Measurements from ENCODE around the gene CT55. TPM values are rescaled to one million over a fixed set of nuclear protein-coding genes. Genes with fewer than 3 reads are reported as not detected.
"Not testable (repeated sequence)": the region's sequence is repeated elsewhere in the genome, so short reads cannot be mapped to it uniquely, and the experiment has no call there.

Gene CT55
- not detected for total RNA-seq
- not detected for polyA plus RNA-seq (ENCODE audit: insufficient read depth, low read depth, low replicate concordance)
- long read RNA-seq, donor 1 = 0 reads
- long read RNA-seq, donor 2 = 0 reads
- long read RNA-seq, donor 3 = 0 reads
- long read RNA-seq, donor 4 = 0 reads
- long read RNA-seq, donor 5 = 0 reads
- long read RNA-seq, donor 6 = 0 reads
- long read RNA-seq, donor 7 = 0 reads
- long read RNA-seq, donor 8 = 0 reads
- long read RNA-seq, donor 9 = 0 reads
- long read RNA-seq, donor 10 = 0 reads

GRCh38 chrX:135170877-135171519, at the start of gene CT55:
TSS of gene CT55 (minus strand) at chrX:135171398. CDS start at chrX:135171171, 227 bp downstream.
- no peak within 1 kb of the TSS for H3K4me3 ChIP-seq (ENCODE audit: low read length in 3 of 3)
- FAIRE-seq (no peak), DNase-seq (no peak)
- intact Hi-C loops (cut with DNase I) = no loop called here
- no peak within 1 kb of the TSS for H3K9ac ChIP-seq (ENCODE audit: low read length in 3 of 3)
- no peaks in the 10 kb centered on the region for H3K36me3 ChIP-seq (ENCODE audit: control insufficient read depth in 2 of 3, insufficient read depth in 3 of 3, low read length in 3 of 3)
- no peak for TF ChIP-seq CTCF (IDR thresholded peaks at IDR 0.05; ENCODE audit: borderline replicate concordance, extremely low read depth, insufficient read depth)
- no peaks in the 10 kb centered on the region for H3K4me1 ChIP-seq (ENCODE audit: control insufficient read depth in 2 of 3, insufficient read depth in 2 of 3, low read depth in 1 of 3, low read length in 3 of 3)
- no peak within 1 kb of the TSS for H3K27ac ChIP-seq (ENCODE audit: low read depth in 2 of 2, low read length in 2 of 2)
- no peaks in the 10 kb centered on the region for H3K9me3 ChIP-seq (ENCODE audit: control insufficient read depth in 2 of 3, insufficient read depth in 1 of 3, low read length in 3 of 3)
- no peaks in the 10 kb centered on the region for H3K27me3 ChIP-seq (ENCODE audit: control insufficient read depth, insufficient read depth, low read length)

DNA sequence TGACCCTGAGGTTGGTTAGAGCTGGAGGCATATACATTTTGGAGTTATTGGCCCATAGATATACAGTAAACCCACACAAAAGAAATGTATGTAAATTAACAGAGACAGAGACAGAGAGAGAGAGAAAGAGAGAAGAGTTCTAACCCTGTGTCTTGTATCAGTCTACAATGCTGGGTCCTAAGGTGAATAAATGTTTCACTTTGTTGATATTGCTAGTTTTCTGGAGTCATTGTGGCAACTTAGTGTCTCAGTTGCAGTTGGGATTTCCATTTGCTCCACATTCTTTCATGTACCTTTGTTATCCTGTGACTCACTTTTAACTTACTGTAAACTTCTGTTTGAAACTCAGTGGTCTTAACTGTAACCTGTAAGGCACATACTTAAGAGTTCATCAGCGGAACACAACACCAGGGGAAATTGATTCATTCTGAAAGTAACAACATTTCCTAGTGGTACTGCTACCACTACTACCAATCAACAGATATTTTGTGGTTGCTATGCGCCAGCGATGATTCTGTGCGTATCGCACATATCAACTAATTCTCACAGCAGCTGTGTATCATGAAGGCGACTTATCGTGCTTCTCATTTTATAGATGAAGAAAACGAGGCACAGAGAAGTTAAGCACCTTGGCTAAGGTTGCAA, 42.1 kb upstream of the CT55 start:
- DNase-seq = no peak
- H3K9ac ChIP-seq (ENCODE audit: low read length in 3 of 3) = no peak overlapping the region
- intact Hi-C loops (cut with DNase I) = no loop called here
- H3K9me3 ChIP-seq (ENCODE audit: control insufficient read depth in 2 of 3, insufficient read depth in 1 of 3, low read length in 3 of 3) = no peaks in the 10 kb centered on the region
- no peak overlapping the region for H3K4me3 ChIP-seq (ENCODE audit: low read length in 3 of 3)
- TF ChIP-seq CTCF (IDR thresholded peaks at IDR 0.05; ENCODE audit: borderline replicate concordance, extremely low read depth, insufficient read depth) = no peak
- no peaks in the 10 kb centered on the region for H3K4me1 ChIP-seq (ENCODE audit: control insufficient read depth in 2 of 3, insufficient read depth in 2 of 3, low read depth in 1 of 3, low read length in 3 of 3)
- no peaks in the 10 kb centered on the region for H3K36me3 ChIP-seq (ENCODE audit: control insufficient read depth in 2 of 3, insufficient read depth in 3 of 3, low read length in 3 of 3)
- H3K27me3 ChIP-seq (ENCODE audit: control insufficient read depth, insufficient read depth, low read length) = no peaks in the 10 kb centered on the region
- FAIRE-seq = no peak
- H3K27ac ChIP-seq (ENCODE audit: low read depth in 2 of 2, low read length in 2 of 2) = no peak overlapping the region

DNA sequence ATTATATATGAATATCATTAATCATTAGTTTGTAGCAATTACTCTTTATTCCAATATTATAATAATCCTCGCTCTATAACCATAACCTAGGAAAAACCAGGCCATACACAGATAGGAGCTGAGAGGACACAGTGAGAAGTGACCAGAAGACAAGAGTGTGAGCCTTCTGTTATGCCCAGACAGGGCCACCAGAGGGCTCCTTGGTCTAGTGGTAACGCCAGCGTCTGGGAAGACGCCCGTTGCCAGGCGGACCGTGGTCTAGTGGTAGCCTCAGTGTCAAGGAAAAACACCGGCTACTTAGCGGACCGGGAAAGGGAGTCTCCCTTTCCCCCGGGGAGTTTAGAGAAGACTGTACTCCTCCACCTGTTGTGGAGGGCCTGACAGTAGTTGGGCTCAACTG, 35.2 kb upstream of the CT55 start:
- H3K9me3 ChIP-seq (ENCODE audit: control insufficient read depth in 2 of 3, insufficient read depth in 1 of 3, low read length in 3 of 3); DNase-seq; H3K4me1 ChIP-seq (ENCODE audit: control insufficient read depth in 2 of 3, insufficient read depth in 2 of 3, low read depth in 1 of 3, low read length in 3 of 3); H3K9ac ChIP-seq (ENCODE audit: low read length in 3 of 3); H3K27me3 ChIP-seq (ENCODE audit: control insufficient read depth, insufficient read depth, low read length); H3K4me3 ChIP-seq (ENCODE audit: low read length in 3 of 3); FAIRE-seq; H3K36me3 ChIP-seq (ENCODE audit: control insufficient read depth in 2 of 3, insufficient read depth in 3 of 3, low read length in 3 of 3); intact Hi-C loops (cut with DNase I); H3K27ac ChIP-seq (ENCODE audit: low read depth in 2 of 2, low read length in 2 of 2): not testable (repeated sequence)

DNA sequence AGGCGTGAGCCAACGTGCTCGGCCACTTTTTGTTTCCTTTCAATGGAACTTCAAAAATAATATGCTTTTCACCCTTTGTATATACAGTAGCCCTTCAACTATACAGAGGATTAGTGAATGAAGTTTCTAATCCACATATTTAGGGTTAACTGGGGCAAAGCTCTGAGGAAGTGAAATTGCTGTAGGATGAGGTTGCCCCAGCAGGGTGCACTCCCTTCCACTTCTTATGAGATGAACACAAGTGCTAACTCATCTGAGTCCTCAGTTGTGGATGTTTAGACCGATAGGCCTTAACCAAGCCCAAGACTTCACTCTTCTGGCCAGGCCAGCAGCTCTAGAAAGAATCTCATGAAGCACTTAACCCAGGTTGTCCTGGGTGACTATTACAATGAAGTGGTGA, 29.1 kb upstream of the CT55 start:
- no peak overlapping the region for H3K27ac ChIP-seq (ENCODE audit: low read depth in 2 of 2, low read length in 2 of 2)
- TF ChIP-seq CTCF (IDR thresholded peaks at IDR 0.05; ENCODE audit: borderline replicate concordance, extremely low read depth, insufficient read depth) = no peak
- H3K36me3 ChIP-seq (ENCODE audit: control insufficient read depth in 2 of 3, insufficient read depth in 3 of 3, low read length in 3 of 3) = no peaks in the 10 kb centered on the region
- intact Hi-C loops (cut with DNase I) = no loop called here
- H3K4me3 ChIP-seq (ENCODE audit: low read length in 3 of 3) = no peak overlapping the region
- no peak for DNase-seq
- no peak for FAIRE-seq
- H3K4me1 ChIP-seq (ENCODE audit: control insufficient read depth in 2 of 3, insufficient read depth in 2 of 3, low read depth in 1 of 3, low read length in 3 of 3) = no peaks in the 10 kb centered on the region
- H3K27me3 ChIP-seq (ENCODE audit: control insufficient read depth, insufficient read depth, low read length) = no peaks in the 10 kb centered on the region
- no peak overlapping the region for H3K9ac ChIP-seq (ENCODE audit: low read length in 3 of 3)
- no peaks in the 10 kb centered on the region for H3K9me3 ChIP-seq (ENCODE audit: control insufficient read depth in 2 of 3, insufficient read depth in 1 of 3, low read length in 3 of 3)

All from kidney (tissue), 22 donors.